ENCODE measurements around the gene DIDO1.

DIDO1 gene

DNA sequence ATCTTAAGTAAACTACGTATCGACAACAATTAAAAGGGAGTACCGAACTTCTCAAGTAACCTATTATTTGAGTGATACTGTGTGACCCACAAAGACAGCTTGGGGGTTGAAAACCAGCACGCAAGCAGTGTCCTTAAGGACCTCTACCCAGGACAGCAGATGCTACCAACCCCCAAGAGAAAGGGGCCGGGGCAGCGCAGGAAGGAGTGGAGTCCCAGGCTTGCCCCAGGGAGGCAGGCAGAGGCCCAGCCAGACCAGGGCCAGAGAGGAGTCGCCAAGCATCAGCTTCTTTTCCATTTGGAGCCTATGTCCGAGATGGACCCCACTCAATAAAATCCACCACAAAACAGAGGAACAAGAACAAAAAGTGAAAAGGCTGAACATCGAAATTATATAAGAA lies 11.9 kb downstream of the DIDO1 start:
- ChIA-PET POLR2A (no interaction called here), CTCF (interaction anchor here (1.0 to 12.6 kb wide), 3 partner anchors 8 to 21 kb away, joined by 3 to 153 read pairs (median 30); no protein-coding TSS in a partner anchor)
- TF ChIP-seq, protein P1, sequence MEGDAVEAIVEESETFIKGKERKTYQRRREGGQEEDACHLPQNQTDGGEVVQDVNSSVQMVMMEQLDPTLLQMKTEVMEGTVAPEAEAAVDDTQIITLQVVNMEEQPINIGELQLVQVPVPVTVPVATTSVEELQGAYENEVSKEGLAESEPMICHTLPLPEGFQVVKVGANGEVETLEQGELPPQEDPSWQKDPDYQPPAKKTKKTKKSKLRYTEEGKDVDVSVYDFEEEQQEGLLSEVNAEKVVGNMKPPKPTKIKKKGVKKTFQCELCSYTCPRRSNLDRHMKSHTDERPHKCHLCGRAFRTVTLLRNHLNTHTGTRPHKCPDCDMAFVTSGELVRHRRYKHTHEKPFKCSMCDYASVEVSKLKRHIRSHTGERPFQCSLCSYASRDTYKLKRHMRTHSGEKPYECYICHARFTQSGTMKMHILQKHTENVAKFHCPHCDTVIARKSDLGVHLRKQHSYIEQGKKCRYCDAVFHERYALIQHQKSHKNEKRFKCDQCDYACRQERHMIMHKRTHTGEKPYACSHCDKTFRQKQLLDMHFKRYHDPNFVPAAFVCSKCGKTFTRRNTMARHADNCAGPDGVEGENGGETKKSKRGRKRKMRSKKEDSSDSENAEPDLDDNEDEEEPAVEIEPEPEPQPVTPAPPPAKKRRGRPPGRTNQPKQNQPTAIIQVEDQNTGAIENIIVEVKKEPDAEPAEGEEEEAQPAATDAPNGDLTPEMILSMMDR (IDR thresholded peaks at IDR 0.05; ENCODE audit: control extremely low read depth, extremely low read depth, low read depth, missing control alignments) = no peak
- no peak for DNase-seq (ENCODE audit: extremely low spot score)

DNA sequence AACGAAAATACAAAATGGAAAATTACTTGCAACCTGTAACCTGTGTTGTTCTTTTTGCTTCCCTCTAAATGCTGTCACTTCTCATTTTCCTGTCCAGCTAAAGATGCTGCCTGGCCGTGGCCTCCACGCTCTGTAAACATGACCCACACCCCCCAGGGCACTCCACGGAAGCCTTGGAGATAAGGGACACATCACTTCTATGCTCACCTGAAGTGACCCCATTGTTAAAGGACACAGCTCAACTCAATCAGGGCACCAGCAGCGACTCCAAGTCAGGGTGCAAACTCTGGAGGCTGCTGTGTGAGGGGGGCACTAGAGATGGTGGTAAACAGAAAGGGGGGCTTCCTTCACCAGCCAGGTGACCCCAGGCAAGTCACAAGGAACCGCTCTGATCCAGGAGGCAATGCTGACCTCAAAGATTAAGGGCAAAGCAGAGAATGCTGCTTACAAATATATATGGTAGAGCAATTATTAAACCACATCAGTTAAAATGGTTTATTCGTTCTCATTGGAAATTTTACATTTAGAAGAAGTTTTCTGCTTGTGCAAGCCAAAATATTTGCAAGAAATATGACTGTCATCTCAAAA lies 13.2 kb downstream of the DIDO1 start:
- ChIA-PET CTCF (interaction anchor here (1.0 to 12.6 kb wide), 4 partner anchors 9 to 40 kb away, joined by 3 to 153 read pairs (median 16); partner anchors contain the start of gene SLC17A9), POLR2A (no interaction called here)
- TF ChIP-seq, protein P1 (IDR thresholded peaks at IDR 0.05; ENCODE audit: control extremely low read depth, extremely low read depth, low read depth, missing control alignments) = no peak

GRCh38 chr20:62911701-62912280 lies 14.5 kb downstream of the DIDO1 start:
- POLR2A ChIA-PET = no interaction called here
- CTCF ChIA-PET = interaction anchor here (1.5 to 12.6 kb wide), 4 partner anchors 11 to 97 kb away, joined by 3 to 153 read pairs (median 18); partner anchors contain the start of gene SLC17A9

More for the DNA sequence above, 13.2 kb downstream of the DIDO1 start:
- DNase-seq (ENCODE audit: extremely low spot score) = no peak

GRCh38 chr20:62910777-62911497 lies 15.4 kb downstream of the DIDO1 start:
- no peak for DNase-seq (ENCODE audit: extremely low spot score)
- TF ChIP-seq, protein P1 (IDR thresholded peaks at IDR 0.05; ENCODE audit: control extremely low read depth, extremely low read depth, low read depth, missing control alignments) = no peak
- ChIA-PET CTCF (interaction anchor here (1.5 to 12.6 kb wide), 3 partner anchors 10 to 98 kb away, joined by 5 to 153 read pairs (median 30); no protein-coding TSS in a partner anchor), POLR2A (no interaction called here)

More at GRCh38 chr20:62911701-62912280, 14.5 kb downstream of the DIDO1 start:
- no peak for DNase-seq (ENCODE audit: extremely low spot score)
- TF ChIP-seq, protein P1 (IDR thresholded peaks at IDR 0.05; ENCODE audit: control extremely low read depth, extremely low read depth, low read depth, missing control alignments) = no peak

DNA sequence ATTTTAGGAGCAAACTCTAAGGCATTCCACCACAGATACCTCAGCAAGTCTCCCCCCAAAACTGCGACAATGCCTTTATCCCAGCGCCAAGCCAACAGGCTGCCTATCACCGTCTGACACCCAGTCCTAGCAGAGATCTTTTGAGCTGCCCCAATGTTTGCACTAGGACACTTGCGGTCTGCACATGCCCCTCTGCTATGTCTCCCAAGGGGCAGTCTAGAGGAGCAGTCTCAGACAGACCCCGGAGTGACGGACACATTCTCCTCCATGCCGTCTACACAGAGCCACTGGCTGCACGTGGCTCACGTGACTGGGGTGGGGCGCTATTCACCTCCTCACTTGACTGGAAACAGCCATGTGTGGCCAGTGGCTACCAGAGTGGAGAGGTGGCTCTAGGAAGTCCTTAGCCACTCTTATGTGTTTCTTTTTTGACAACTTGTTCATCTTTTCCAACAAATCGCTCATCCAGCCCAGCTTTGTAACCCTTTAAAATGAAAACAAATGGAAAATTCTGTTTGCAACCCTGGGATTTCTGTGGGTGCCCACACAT lies 16.0 kb downstream of the DIDO1 start:
- no peak for DNase-seq (ENCODE audit: extremely low spot score)
- ChIA-PET CTCF (interaction anchor here (5.2 to 12.6 kb wide), 2 partner anchors 9 to 12 kb away, joined by 30 to 153 read pairs; no protein-coding TSS in a partner anchor), POLR2A (no interaction called here)
- TF ChIP-seq, protein P1 (IDR thresholded peaks at IDR 0.05; ENCODE audit: control extremely low read depth, extremely low read depth, low read depth, missing control alignments) = no peak
